ENCODE results near the gene APOA5.

The APOA5 gene

GRCh38 chr11:116786966-116787365 is 4.7 kb downstream of the APOA5 start:
- in situ Hi-C loops (cut with MboI; ENCODE audit: low sequenced_read_pairs, unreplicated experiment), result loop anchor here (25.0 kb wide), 1 partner anchor 325 kb away; no protein-coding TSS in a partner anchor
- no peak for DNase-seq (ENCODE audit: low spot score)
- TF ChIP-seq, protein P1, sequence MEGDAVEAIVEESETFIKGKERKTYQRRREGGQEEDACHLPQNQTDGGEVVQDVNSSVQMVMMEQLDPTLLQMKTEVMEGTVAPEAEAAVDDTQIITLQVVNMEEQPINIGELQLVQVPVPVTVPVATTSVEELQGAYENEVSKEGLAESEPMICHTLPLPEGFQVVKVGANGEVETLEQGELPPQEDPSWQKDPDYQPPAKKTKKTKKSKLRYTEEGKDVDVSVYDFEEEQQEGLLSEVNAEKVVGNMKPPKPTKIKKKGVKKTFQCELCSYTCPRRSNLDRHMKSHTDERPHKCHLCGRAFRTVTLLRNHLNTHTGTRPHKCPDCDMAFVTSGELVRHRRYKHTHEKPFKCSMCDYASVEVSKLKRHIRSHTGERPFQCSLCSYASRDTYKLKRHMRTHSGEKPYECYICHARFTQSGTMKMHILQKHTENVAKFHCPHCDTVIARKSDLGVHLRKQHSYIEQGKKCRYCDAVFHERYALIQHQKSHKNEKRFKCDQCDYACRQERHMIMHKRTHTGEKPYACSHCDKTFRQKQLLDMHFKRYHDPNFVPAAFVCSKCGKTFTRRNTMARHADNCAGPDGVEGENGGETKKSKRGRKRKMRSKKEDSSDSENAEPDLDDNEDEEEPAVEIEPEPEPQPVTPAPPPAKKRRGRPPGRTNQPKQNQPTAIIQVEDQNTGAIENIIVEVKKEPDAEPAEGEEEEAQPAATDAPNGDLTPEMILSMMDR (IDR thresholded peaks at IDR 0.05; ENCODE audit: borderline replicate concordance, control extremely low read depth, extremely low read depth, insufficient read depth, missing control alignments), result no peak

- no peak for DNase-seq (ENCODE audit: low spot score)
- TF ChIP-seq, protein P1 (IDR thresholded peaks at IDR 0.05; ENCODE audit: borderline replicate concordance, control extremely low read depth, extremely low read depth, insufficient read depth, missing control alignments), result no peak
- in situ Hi-C loops (cut with MboI; ENCODE audit: low sequenced_read_pairs, unreplicated experiment), result loop anchor here (25.0 kb wide), 1 partner anchor 326 kb away; no protein-coding TSS in a partner anchor
Observed at GRCh38 chr11:116786326-116786725, 5.4 kb downstream of the APOA5 start.

- peak; percentile 32 for DNase-seq (ENCODE audit: low spot score)
- in situ Hi-C loops (cut with MboI; ENCODE audit: low sequenced_read_pairs, unreplicated experiment), result loop anchor here (25.0 kb wide), 1 partner anchor 330 kb away; no protein-coding TSS in a partner anchor
- TF ChIP-seq, protein P1 (IDR thresholded peaks at IDR 0.05; ENCODE audit: borderline replicate concordance, control extremely low read depth, extremely low read depth, insufficient read depth, missing control alignments), result no peak
Observed at GRCh38 chr11:116782728-116783127, 9.0 kb downstream of the APOA5 start.

- DNase-seq (ENCODE audit: low spot score), result no peak
- in situ Hi-C loops (cut with MboI; ENCODE audit: low sequenced_read_pairs, unreplicated experiment), result loop anchor here (25.0 kb wide), 1 partner anchor 334 kb away; no protein-coding TSS in a partner anchor
- TF ChIP-seq, protein P1 (IDR thresholded peaks at IDR 0.05; ENCODE audit: borderline replicate concordance, control extremely low read depth, extremely low read depth, insufficient read depth, missing control alignments), result no peak
Observed at GRCh38 chr11:116778556-116778955, 13.1 kb downstream of the APOA5 start.

- TF ChIP-seq, protein P1 (IDR thresholded peaks at IDR 0.05; ENCODE audit: borderline replicate concordance, control extremely low read depth, extremely low read depth, insufficient read depth, missing control alignments), result no peak
- no peak for DNase-seq (ENCODE audit: low spot score)
- in situ Hi-C loops (cut with MboI; ENCODE audit: low sequenced_read_pairs, unreplicated experiment), result loop anchor here (25.0 kb wide), 1 partner anchor 335 kb away; no protein-coding TSS in a partner anchor
Observed at GRCh38 chr11:116777056-116777455, 14.6 kb downstream of the APOA5 start.

DNA sequence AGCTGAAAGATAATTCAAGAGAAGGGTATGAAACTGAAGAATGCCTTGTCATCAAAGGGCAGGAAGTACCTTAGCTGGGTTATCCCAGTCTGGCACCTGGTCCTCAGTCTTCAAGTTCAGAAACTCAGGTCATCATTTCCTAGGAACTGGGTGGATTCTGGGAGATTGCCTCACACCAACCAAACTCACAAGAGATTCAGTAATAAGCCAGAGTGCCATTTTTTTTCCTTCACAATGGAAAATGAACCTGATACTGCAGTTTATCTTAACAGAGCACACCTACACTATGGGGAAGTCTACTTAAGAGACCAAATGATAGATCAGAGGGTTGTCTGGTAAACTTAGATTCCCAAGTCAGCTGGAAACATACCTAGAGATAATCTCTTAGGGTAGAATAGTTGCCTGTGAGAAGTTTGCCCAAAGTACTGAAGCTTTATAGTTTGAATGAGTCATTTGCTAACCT is 15.1 kb downstream of the APOA5 start:
- no peak for DNase-seq (ENCODE audit: low spot score)
- TF ChIP-seq, protein P1 (IDR thresholded peaks at IDR 0.05; ENCODE audit: borderline replicate concordance, control extremely low read depth, extremely low read depth, insufficient read depth, missing control alignments), result no peak
- in situ Hi-C loops (cut with MboI; ENCODE audit: low sequenced_read_pairs, unreplicated experiment), result loop anchor here (25.0 kb wide), 1 partner anchor 336 kb away; no protein-coding TSS in a partner anchor

Data from GM13976 (cell line).